ENCODE results near the gene SSR4.

- no peak for TF ChIP-seq GABPA (IDR thresholded peaks at IDR 0.05; ENCODE audit: borderline replicate concordance, insufficient read depth, low read length)
- TF ChIP-seq SP2 (IDR thresholded peaks at IDR 0.05; ENCODE audit: low read length): no peak
- no peak for TF ChIP-seq TEAD4 (IDR thresholded peaks at IDR 0.05; ENCODE audit: low read depth, low read length)
- no peak for TF ChIP-seq EP300 (IDR thresholded peaks at IDR 0.05; ENCODE audit: borderline replicate concordance in 1 of 2, low read depth in 2 of 2, low read length in 2 of 2)
- TF ChIP-seq EGR1 (IDR thresholded peaks at IDR 0.05; ENCODE audit: borderline replicate concordance, low read depth, low read length): no peak
- no peak for TF ChIP-seq TAF1 (IDR thresholded peaks at IDR 0.05; ENCODE audit: low read depth, low read length)
Measured at GRCh38 chrX:153792368-153792767, 2.1 kb upstream of the SSR4 start.

Data from H1 (cell line).